Skeletal muscle satellite cell (primary cell): Measurements from ENCODE around the gene KCNK10.
"Not testable (repeated sequence)": the region's sequence is repeated elsewhere in the genome, so short reads cannot be mapped to it uniquely, and the experiment has no call there.

Experiments used
- H3K27me3 ChIP-seq: 2 replicates; pipeline ENCODE4 v1.7.0; 2013; ENCODE audit warnings: low read length; ENCODE audit not compliant: control insufficient read depth, insufficient read depth
- H3K36me3 ChIP-seq: 2 replicates; pipeline ENCODE4 v1.7.0; 2013; ENCODE audit warnings: mild to moderate bottlenecking, control low read depth, low read length; ENCODE audit not compliant: insufficient read depth
- H3K4me1 ChIP-seq: 2 replicates; pipeline ENCODE4 v1.7.0; 2013; ENCODE audit warnings: low read length; ENCODE audit not compliant: control insufficient read depth, insufficient read depth
- H3K4me2 ChIP-seq: 2 replicates; pipeline ENCODE4 v1.7.0; 2013; ENCODE audit warnings: mild to moderate bottlenecking, low read length
- H3K4me3 ChIP-seq: 2 replicates; pipeline ENCODE4 v1.7.0; 2013; ENCODE audit warnings: low read length
- H3K9ac ChIP-seq: 2 replicates; pipeline ENCODE4 v1.7.0; 2013; ENCODE audit warnings: mild to moderate bottlenecking, low read depth, low read length, moderate library complexity
- H3K9me3 ChIP-seq: replicated peaks from 2 replicates; pipeline ENCODE4 v1.7.0; 2013; ENCODE audit warnings: mild to moderate bottlenecking, control low read depth, low read length

KCNK10 gene

DNA sequence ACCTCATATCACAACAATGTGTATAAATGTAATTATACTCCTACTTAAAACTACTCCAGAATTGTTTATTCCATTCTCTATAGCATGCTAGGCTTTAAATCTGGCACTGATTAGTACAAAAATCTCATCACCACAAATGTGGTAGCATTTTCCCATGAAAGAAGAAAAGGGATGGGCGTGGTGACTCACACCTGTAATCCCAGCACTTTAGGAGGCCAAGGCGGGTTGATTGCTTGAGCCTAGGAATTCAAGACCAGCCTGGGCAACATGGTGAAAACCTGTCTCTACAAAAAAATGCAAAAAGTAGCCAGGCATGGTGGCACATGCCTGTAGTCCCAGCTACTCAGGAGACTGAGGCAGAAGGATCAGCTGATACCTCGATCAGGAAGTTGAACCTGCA, 61.8 kb downstream of the KCNK10 start:
- H3K4me3 ChIP-seq, H3K4me2 ChIP-seq, H3K36me3 ChIP-seq, H3K9ac ChIP-seq, H3K27me3 ChIP-seq, H3K9me3 ChIP-seq, H3K4me1 ChIP-seq: not testable (repeated sequence)

DNA sequence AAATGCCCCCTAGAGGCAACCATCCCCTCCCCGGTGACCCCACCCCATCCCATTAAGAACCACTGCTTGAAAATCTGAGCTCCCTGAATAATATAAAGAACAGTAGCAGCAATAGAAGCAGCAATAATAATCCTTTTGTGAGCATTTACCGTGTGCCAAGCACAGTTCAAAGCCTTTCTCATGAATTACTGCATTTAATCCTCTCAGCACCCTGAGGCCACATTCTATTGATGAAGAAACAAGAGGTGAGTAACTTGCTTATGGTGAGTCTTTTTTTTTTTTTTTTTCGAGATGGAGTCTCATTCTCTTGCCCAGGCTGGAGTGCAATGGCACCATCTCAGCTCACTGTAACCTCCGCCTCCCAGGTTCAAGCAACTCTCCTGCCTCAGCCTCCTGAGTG, 65.0 kb downstream of the KCNK10 start:
- no peaks in the 10 kb centered on the region for H3K4me1 ChIP-seq
- H3K4me2 ChIP-seq, result no peak overlapping the region
- H3K4me3 ChIP-seq, result no peak overlapping the region
- H3K36me3 ChIP-seq, result no peaks in the 10 kb centered on the region
- H3K27me3 ChIP-seq, result no peaks in the 10 kb centered on the region
- no peak overlapping the region for H3K9ac ChIP-seq
- H3K9me3 ChIP-seq, result no peaks in the 10 kb centered on the region

DNA sequence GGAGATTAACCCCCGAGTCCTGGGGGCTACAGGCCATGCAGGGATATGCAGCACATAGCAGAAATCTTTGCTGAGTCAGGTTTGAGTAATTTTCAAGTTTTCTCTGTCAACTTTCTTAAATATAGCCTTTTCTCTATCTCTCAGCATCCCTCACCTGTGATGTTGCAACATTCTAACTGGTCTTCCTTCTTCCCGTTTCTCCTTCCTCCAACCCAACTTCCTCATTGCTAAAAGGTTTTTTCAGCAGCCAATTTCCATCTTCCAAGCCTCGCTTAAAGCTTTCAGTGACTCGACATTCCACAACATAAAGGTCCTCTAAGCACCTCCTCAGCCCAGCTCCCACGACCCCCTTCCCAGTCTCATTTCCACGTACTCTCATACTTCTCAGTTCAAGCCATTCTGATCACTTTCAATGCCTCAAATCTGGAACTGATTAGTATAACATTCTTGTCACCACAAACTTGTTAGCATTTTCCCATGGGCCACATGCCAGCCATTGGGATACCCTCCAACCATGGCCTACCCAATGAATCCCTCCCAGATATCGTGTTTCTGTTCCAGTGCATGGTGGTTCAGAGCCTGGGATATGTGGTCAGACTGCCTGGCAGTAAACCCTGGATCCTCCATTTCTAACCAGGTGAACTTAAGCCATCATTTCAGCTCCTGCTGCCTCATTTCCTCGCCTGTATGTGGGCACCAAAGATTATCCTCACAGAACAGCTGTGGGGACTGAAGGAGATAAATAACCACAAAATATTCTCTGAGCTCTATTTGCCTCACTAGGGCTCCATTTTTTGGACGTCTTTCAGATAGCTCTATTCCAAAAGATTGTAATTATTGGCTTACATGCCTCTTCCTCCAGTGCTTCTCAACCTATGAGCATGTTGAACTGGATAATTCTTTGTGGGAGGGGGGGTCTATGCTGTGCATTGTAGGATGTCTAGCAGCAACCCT, 65.8 kb downstream of the KCNK10 start:
- H3K4me1 ChIP-seq, result no peaks in the 10 kb centered on the region
- no peaks in the 10 kb centered on the region for H3K27me3 ChIP-seq
- H3K4me2 ChIP-seq, result no peak overlapping the region
- H3K36me3 ChIP-seq, result no peaks in the 10 kb centered on the region
- no peaks in the 10 kb centered on the region for H3K9me3 ChIP-seq
- no peak overlapping the region for H3K9ac ChIP-seq
- no peak overlapping the region for H3K4me3 ChIP-seq

DNA sequence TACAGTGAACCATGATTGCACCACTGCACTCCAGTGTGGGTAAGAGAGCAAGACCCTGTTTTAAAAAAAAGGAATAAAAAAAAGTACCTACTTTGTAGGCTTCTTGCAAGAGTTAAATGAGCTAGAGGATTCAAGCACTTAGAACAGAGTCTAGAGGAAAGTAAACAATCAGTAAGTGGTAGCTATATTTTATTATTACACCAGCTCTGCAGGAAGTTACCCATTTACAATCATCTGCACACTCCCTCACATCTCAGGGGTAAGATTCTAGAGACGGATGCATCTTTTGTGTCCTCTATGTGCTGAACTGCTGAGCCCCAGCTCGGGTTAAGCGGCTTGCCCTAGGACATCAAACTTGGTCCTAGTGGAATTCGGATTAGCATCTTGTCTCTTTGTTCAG, 67.3 kb downstream of the KCNK10 start:
- H3K4me1 ChIP-seq, result no peaks in the 10 kb centered on the region
- H3K27me3 ChIP-seq, result no peaks in the 10 kb centered on the region
- no peak overlapping the region for H3K9ac ChIP-seq
- no peak overlapping the region for H3K4me2 ChIP-seq
- no peaks in the 10 kb centered on the region for H3K36me3 ChIP-seq
- no peaks in the 10 kb centered on the region for H3K9me3 ChIP-seq
- no peak overlapping the region for H3K4me3 ChIP-seq

DNA sequence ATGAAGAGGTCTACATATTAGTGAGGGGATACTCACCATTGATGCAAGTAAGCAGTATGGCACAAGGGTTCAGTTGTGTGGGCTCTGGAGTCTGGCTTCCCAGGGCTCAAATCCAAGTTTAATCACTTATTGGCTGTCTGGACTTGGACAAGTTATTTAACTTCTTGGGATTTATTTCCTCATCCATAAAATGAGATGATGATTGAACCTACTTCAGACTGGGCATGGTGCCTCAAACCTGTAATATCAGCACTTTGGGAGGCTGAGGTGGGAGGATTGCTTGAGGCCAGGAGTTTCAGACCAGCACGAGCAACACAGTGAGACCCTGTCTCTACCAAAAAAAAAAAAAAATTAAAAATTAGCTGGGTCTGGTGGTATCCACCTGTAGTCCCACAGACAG, 67.9 kb downstream of the KCNK10 start:
- Histone ChIP-seq H3K27me3 (no peaks in the 10 kb centered on the region), H3K9me3 (no peaks in the 10 kb centered on the region), H3K4me1 (no peaks in the 10 kb centered on the region), H3K36me3 (no peaks in the 10 kb centered on the region), H3K9ac (no peak overlapping the region), H3K4me2 (no peak overlapping the region), H3K4me3 (no peak overlapping the region)

DNA sequence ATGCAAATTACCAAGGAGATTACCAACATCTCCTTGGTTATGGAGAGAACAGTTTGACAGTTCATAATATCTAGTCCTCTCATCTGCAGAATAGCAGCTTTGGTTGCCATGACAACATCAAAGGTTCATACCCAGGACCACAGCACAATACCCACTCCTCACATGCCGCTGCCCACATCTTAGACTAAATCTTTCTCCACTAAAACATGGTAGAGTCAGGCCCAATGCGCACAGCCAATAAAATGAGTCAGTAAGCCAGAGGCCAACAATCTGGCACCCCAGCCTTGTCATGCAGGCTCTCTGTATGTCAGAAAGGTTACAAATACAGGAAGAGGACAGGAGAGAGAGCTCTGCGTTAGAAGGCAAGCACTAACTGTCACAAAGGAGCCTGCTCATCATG, 70.6 kb downstream of the KCNK10 start:
- Histone ChIP-seq H3K27me3 (no peaks in the 10 kb centered on the region), H3K9me3 (no peaks in the 10 kb centered on the region), H3K4me1 (no peaks in the 10 kb centered on the region), H3K36me3 (no peaks in the 10 kb centered on the region), H3K4me2 (no peak overlapping the region), H3K4me3 (no peak overlapping the region), H3K9ac (no peak overlapping the region)

DNA sequence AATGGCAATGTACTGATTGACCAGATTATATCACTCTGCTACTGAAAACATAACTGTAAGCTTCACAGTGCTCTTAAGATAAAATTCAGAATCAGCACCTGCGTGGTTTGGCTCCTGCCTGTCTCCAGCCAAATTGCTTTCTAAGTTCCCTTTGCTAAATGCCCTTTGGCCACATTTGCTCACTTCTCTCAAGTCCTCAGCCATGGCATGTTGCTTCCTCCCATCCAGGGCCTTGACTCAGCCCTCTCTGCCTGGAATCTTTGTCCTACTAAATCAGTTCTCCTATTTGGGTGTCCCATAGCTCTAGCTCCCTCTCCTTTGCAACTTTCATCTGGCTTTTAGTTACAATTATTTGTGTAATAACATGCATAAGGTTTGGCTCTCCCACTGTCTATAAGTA, 71.4 kb downstream of the KCNK10 start:
- no peaks in the 10 kb centered on the region for H3K27me3 ChIP-seq
- H3K36me3 ChIP-seq, result no peaks in the 10 kb centered on the region
- H3K9me3 ChIP-seq, result no peaks in the 10 kb centered on the region
- H3K4me3 ChIP-seq, result no peak overlapping the region
- no peak overlapping the region for H3K4me2 ChIP-seq
- H3K4me1 ChIP-seq, result no peaks in the 10 kb centered on the region
- no peak overlapping the region for H3K9ac ChIP-seq

DNA sequence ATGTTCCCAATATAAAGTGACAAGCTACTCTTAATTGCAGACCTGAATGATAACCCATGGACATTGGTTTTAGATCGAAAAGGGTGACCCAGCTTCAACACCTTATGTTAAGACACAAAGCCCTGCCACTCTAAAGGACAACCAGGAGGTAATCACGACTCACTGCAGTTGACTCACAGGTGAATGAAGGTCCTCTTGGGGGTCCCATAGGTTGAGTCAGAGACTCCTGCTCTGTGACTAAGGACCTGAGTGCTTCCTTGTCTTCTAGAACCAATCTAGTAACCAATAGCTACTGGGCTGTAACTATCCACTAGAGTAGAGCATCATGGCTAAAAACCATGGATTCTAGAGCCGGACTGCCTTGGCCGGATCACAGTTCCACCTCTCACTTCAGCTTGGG, 73.8 kb downstream of the KCNK10 start:
- H3K36me3 ChIP-seq, result no peaks in the 10 kb centered on the region
- H3K4me2 ChIP-seq, result no peak overlapping the region
- H3K4me1 ChIP-seq, result no peaks in the 10 kb centered on the region
- H3K9me3 ChIP-seq, result no peaks in the 10 kb centered on the region
- H3K9ac ChIP-seq, result no peak overlapping the region
- H3K27me3 ChIP-seq, result no peaks in the 10 kb centered on the region
- H3K4me3 ChIP-seq, result no peak overlapping the region

DNA sequence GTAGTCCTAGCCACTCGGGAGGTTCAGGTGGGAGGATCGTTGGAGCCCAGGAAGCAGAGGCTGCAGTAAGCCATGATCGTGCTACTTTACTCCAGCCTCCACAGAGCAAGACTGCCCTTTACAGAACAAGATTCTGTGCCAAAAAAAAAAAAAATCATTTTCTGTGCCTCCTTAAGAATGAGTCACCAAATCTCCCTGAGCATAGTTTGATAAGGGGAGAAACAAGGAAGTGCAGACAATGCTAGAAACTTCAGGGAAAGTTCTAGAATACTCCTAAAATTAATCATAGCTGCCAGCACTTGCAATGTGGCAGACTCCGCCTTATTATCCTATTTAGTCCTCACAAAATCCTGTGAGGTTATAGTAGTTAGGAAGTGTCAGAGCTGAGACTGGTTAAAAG, 74.5 kb downstream of the KCNK10 start:
- Histone ChIP-seq H3K9me3 (no peaks in the 10 kb centered on the region), H3K4me3 (no peak overlapping the region), H3K4me2 (no peak overlapping the region), H3K4me1 (no peaks in the 10 kb centered on the region), H3K36me3 (no peaks in the 10 kb centered on the region), H3K27me3 (no peaks in the 10 kb centered on the region), H3K9ac (no peak overlapping the region)

DNA sequence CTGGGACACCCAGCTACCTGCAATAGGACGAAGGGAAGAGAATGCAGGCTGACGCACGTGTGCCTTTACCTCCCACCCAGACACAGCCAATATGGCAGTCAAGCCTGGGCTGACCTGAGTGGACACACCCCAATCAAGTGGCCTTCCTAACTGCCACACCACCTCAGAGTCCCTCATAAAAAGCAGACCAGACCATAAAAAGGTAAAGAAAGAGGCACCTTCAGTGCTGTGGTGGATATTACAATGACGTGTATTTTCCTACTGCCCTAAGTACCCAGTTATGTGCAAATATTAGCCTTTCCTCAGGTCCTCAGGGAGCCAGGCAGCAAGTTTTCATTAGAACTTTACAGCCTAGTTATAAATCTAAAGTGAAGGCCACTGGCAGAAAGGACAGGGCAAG, 75.8 kb downstream of the KCNK10 start:
- H3K9ac ChIP-seq, result no peak overlapping the region
- H3K36me3 ChIP-seq, result no peaks in the 10 kb centered on the region
- no peaks in the 10 kb centered on the region for H3K9me3 ChIP-seq
- H3K27me3 ChIP-seq, result no peaks in the 10 kb centered on the region
- H3K4me1 ChIP-seq, result no peaks in the 10 kb centered on the region
- no peak overlapping the region for H3K4me3 ChIP-seq
- H3K4me2 ChIP-seq, result no peak overlapping the region

DNA sequence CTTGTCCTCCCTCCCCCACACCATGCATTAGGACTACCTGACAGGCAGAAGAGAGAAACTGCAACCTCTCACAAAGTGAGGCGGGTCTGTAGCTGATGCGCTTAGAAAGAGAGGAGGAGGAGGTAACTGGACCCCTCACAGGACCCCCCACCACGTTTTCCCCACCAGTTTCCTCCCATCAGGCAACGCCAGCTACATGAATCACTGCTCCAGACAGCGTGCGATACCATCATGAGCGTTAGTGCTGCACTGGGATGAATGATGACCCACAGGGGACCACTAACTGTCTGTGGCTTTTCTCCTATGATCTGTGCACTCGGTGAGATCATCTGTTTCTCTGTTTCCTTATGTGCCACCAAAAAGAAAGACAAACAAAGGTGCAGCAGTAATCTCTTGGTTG, 77.7 kb downstream of the KCNK10 start:
- Histone ChIP-seq H3K9ac (no peak overlapping the region), H3K4me2 (no peak overlapping the region), H3K9me3 (no peaks in the 10 kb centered on the region), H3K27me3 (no peaks in the 10 kb centered on the region), H3K4me3 (no peak overlapping the region), H3K36me3 (no peaks in the 10 kb centered on the region), H3K4me1 (no peaks in the 10 kb centered on the region)

DNA sequence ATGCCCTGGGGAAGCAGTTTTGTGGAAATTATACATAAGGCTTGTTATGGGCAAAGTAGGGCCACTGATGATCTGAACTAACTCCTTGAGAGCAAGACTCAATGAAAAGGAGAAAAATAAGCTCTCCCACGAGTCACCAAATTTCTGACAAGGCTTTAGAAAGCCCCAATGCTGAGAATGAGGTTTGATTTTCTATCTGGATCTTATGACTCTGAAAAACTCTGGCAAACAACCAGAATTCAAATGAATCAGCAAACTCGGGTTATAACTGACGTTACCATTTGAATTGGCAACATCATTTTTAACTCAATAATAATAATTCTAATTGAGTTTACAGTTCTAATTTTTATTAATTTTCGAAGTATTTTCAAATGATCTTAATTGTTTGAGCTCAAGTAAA, 79.1 kb downstream of the KCNK10 start:
- Histone ChIP-seq H3K27me3 (no peaks in the 10 kb centered on the region), H3K9me3 (no peaks in the 10 kb centered on the region), H3K4me3 (no peak overlapping the region), H3K4me2 (no peak overlapping the region), H3K4me1 (no peaks in the 10 kb centered on the region), H3K36me3 (no peaks in the 10 kb centered on the region), H3K9ac (no peak overlapping the region)
